Hepatocyte (in vitro differentiated cells): ENCODE measurements around the gene ARVCF.

Experiments
- CTCF ChIP-seq: fragments of 200-600 bp; sonication (generic); IDR thresholded peaks from 2 replicates; pipeline ENCODE4 v1.5.1; 2016; ENCODE audit warnings: antibody characterized with exemption, mild to moderate bottlenecking; ENCODE audit not compliant: poor library complexity
- EZH2 ChIP-seq: fragments of 200-600 bp; sonication (generic); IDR thresholded peaks from 2 replicates; pipeline ENCODE4 v1.6.1; 2016; ENCODE audit warnings: antibody characterized with exemption, mild to moderate bottlenecking, borderline replicate concordance

GRCh38 chr22:20046730-20047129 is 30.1 kb upstream of the ARVCF start:
- no peak for TF ChIP-seq CTCF
- TF ChIP-seq EZH2: no peak
